AG10803 (cell line): Measurements from ENCODE around the gene COPS6.
A peak's percentile ranks its signal among the peaks of the same experiment; 100 is the strongest.

Source experiments
- DNase-seq: peaks from one replicate; pipeline ENCODE4 v3.0.0; 2010; ENCODE audit warnings: low read depth
- H3K4me3 ChIP-seq: 2 replicates; pipeline ENCODE4 v1.5.1; 2011; ENCODE audit warnings: mild to moderate bottlenecking, low read length, control low read depth
- TF ChIP-seq, protein P1 (sequence below): conservative IDR thresholded peaks from 2 replicates; pipeline ENCODE4 v1.5.1; 2011; ENCODE audit warnings: mild to moderate bottlenecking, low read length, control low read depth, inconsistent platforms

COPS6 gene

DNA sequence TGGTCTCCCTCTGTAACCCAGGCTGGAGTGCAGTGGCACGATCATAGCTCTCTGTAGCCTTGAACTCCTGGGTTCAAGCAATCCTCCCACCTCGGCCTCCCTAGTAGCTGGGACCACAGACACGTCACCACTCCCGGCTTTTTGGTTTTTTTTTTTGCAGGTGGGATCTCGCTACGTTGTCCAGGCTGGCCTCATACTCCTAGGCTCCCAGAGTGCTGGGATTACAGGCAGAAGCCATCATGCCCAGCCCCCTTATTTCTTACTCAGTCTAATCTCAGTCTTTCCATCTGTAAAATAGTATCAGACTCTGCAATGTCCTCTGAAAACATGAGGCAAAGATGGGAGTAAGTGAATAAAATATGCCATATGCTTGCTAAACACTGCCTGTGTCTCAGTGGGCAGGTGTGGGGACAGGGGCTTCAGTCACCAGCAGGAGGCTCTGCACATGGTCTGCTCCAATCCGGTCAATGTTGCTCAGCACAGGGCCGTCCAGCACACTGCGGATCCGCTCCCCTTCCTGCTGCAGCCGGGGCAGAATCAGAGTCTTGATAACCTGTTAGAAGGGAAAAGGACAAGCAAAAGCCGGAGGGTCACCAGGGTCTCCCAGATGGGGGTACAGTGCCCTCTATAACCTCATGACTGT, 20.9 kb downstream of the COPS6 start:
- no peak overlapping the region for H3K4me3 ChIP-seq
- TF ChIP-seq, protein P1, sequence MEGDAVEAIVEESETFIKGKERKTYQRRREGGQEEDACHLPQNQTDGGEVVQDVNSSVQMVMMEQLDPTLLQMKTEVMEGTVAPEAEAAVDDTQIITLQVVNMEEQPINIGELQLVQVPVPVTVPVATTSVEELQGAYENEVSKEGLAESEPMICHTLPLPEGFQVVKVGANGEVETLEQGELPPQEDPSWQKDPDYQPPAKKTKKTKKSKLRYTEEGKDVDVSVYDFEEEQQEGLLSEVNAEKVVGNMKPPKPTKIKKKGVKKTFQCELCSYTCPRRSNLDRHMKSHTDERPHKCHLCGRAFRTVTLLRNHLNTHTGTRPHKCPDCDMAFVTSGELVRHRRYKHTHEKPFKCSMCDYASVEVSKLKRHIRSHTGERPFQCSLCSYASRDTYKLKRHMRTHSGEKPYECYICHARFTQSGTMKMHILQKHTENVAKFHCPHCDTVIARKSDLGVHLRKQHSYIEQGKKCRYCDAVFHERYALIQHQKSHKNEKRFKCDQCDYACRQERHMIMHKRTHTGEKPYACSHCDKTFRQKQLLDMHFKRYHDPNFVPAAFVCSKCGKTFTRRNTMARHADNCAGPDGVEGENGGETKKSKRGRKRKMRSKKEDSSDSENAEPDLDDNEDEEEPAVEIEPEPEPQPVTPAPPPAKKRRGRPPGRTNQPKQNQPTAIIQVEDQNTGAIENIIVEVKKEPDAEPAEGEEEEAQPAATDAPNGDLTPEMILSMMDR: no peak
- DNase-seq: no peak

DNA sequence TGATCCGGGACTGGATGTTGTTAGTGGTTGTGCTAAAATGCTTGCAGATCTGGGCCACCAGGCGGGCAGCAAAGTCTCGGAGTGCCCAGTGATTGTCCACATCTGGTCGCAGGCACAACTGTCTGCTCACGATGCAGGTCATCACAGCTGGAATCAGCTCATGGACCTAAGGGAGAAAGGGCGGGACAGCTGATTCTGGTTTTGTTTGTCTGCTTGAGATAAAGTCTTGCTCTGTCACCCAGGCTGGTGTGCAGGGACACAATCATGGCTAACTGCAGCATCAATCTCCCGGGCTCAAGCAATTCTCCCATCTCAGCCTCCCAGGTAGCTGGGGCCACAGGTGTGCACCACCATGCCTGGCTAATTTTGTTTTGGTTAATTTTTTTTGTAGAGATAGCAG, 22.4 kb downstream of the COPS6 start:
- TF ChIP-seq, protein P1: no peak
- DNase-seq: no peak
- H3K4me3 ChIP-seq: no peak overlapping the region

DNA sequence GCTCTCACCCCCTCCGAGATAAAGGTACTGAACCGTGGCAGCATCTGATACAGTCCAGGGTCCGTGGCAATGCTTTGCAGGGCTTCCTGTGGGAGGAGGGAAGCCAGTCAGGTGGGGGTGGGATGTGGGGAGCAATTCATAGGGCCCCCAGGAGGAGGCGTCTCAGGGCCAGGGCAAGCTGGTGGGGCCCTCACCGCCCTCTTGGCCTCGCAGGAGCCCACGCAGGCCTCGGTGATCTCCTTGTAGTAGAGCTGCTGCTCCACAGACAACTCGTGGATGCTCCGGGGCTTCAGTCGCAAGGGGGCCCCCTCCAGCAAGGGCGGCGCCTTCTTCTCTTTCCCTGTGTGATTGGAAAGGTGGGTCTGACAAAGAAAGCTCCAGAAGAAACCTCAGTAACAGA, 23.1 kb downstream of the COPS6 start:
- H3K4me3 ChIP-seq: no peak overlapping the region
- DNase-seq: no peak
- TF ChIP-seq, protein P1: no peak

DNA sequence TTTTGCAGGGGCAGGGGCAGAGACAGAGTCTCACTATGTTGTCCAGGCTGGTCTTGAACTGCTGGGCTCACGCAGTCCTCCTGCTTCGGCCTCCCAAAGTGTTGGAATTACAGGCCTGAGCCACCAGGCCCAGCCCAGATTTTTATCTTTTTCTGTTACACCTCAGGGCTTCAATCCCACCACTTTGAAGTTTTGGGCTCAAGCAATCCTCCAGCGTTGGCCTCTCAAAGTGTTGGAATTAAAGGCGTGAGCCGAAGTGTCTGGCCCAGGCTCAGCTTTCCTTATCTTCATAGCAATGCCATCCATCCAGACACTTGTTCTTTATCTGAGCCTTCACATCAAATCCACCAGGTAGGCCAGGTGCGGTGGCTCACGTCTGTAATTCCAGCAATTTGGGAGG, 26.3 kb downstream of the COPS6 start:
- no peak overlapping the region for H3K4me3 ChIP-seq
- TF ChIP-seq, protein P1: no peak
- no peak for DNase-seq

DNA sequence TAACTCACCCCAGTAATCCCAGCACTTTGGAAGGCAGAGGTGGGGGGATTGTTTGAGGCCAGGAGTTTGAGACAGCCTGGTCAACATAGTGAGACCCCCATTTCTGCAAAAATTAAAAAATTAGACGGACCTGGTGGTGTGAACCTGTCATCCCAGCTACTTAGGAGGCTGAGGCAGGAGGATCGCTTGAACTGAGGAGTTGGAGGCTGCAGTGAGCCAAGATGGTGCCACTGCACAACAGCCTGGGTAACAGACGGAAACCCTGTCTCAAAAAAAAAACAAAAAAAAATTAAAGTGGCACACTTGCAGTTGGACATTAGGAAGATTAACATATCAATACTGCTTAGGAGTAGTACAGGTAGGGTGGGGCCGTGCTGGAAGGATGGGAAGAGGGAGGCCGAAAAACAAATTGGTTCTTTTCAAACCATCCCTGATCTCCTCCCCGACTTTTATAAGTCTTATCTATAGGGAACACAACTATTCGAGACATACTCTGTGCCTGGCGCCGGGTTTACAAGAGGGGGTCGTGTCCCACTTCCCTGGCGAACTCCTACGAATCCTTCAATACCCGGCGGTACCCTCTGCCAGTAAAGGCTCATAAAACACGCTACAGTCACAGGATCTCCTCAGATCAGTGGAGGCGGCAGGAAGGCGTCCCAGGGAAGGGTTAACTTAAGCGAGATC, 29.8 kb downstream of the COPS6 start:
- TF ChIP-seq, protein P1: no peak
- no peak for DNase-seq
- H3K4me3 ChIP-seq: peak overlapping the region; percentile 96

DNA sequence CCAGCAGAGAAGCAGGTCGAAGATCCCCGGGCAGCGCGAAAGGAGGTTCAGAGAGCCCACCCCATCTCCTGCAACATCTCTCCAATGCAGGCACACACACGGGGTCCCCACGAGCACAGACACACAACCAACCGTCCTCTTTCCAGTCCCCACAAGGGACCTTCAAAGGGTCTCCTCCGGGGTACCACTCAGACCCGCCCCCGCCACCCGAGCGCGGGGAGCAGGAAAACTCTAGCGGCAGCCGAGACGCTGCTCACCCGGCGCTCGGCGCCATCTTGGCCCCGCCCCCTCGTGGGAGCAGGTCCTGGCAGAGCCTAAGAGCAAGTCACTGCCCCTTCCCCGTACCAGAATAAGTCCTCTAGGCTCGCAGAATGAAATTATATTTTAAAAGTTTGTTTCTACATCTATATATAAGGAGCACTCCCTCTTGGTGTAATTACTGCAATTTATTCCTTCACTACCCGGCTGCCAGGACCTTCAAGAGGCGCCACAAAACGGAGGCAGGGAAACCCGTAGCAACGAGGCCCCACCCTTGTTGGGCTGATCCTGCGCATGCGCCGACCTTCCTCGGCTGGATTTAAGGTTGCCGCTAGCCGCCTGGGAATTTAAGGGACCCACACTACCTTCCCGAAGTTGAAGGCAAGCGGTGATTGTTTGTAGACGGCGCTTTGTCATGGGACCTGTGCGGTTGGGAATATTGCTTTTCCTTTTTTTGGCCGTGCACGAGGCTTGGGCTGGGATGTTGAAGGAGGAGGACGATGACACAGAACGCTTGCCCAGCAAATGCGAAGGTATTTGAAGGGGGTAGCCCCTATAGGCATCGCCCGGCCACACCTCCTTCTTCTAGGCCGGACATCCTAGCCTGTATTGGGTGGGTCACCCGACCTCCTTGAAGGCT, 30.6 kb downstream of the COPS6 start, which contains the start of the genes CNPY4 and TAF6:
CNPY4 (plus strand) TSS at position 563 of the 898 bp plus-strand sequence; CDS start at position 674, 111 bp downstream.
TAF6 (minus strand) TSS at position 287 of the 898 bp plus-strand sequence. CDS start 5,149 bp downstream, outside the sequence.
- TF ChIP-seq, protein P1: 0 out of 2 replicates have a peak, but pooled peaks have one; percentile 7
- DNase-seq: peak; percentile 94
- H3K4me3 ChIP-seq: peak within 1 kb of the TSS; percentile 96
